Measurements from ENCODE around the gene NPY4R. TPM values are rescaled to one million over a fixed set of nuclear protein-coding genes. Genes with fewer than 3 reads are reported as not detected.
"Not testable (repeated sequence)": the region's sequence is repeated elsewhere in the genome, so short reads cannot be mapped to it uniquely, and the experiment has no call there.

The NPY4R gene
- total RNA-seq, 2 experiments from 2014 or later: not detected

- H3K36me3 Mint-ChIP-seq (ENCODE audit: low read depth); CTCF ChIA-PET; intact Hi-C loops (cut with DNase I, micrococcal nuclease): not testable (repeated sequence)
Observed at GRCh38 chr10:46411123-46411522, 54.6 kb downstream of the NPY4R start.

More at GRCh38 chr10:46411123-46411522, 54.6 kb downstream of the NPY4R start:
- DNase-seq; H3K4me3 Mint-ChIP-seq; H3K27ac Mint-ChIP-seq; H3K9me3 Mint-ChIP-seq (ENCODE audit: low read depth); H3K27me3 Mint-ChIP-seq; POLR2A ChIA-PET; ATAC-seq; H3K4me1 Mint-ChIP-seq: not testable (repeated sequence)

Other genes with a start within 250 kb of the NPY4R start
- not detected for gene ANTXRL, start 179.0 kb downstream of the NPY4R start, total RNA-seq
- gene ANXA8L1, start 90.2 kb downstream of the NPY4R start, total RNA-seq: not detected
- not detected for gene GPRIN2, start 90.7 kb upstream of the NPY4R start, total RNA-seq
- under 1 TPM; 0.91 to 0.93 TPM for gene SYT15, start 113.2 kb upstream of the NPY4R start, total RNA-seq

Data from activated CD4-positive, alpha-beta T cell treated with anti-CD3 and anti-CD28 coated beads for 36 hours (primary cell).